Measurements from ENCODE around the gene ZCCHC4.

Gene ZCCHC4

GRCh38 chr4:25312496-25313200 lies at the start of gene ZCCHC4:
Gene ZCCHC4 (plus strand): TSS chr4:25312774. CDS start chr4:25312810, 36 bp downstream.
- DNase-seq = peak; percentile 76

DNA sequence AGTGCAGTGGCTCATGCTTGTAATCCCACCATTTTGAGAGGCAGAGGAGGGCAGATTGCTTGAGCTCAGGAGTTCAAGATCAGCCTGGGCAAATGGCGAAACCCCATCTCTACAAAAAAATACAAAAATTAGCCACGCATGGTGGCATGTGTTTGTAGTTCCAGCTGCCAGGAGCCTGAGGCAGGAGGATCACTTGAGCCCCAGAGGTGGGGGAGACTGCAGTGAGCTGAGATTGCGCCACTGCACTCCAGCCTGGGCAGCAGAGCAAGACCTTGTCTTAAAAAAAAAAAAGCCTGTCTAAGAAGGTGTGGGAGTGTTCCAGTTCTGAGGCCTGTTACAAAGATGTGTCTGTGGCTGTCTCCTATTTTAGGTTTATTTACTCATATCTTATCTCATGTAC lies 40.7 kb upstream of the ZCCHC4 start:
- no peak for DNase-seq

GRCh38 chr4:25280210-25280609 lies 32.4 kb upstream of the ZCCHC4 start:
- no peak for DNase-seq

DNA sequence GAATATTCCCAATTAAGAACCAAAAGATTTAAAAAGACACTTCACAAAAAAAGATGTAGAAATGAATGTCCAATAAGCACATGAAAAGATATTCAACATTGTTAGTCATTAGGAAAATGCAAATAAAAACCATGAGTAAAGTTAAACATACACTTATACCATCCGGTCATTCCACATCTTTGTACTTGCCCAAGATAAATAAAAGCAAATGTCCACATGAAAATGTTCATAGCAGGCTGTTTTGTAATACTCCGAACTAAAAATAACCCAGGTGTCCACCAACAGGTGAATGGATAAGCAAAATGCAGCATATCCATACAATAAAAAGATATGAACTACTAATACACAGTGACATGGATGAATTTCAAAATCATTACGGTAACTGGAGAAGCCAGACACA lies 28.6 kb upstream of the ZCCHC4 start:
- no peak for DNase-seq

- no peak for DNase-seq
Observed at GRCh38 chr4:25284466-25284865, 28.1 kb upstream of the ZCCHC4 start.

DNA sequence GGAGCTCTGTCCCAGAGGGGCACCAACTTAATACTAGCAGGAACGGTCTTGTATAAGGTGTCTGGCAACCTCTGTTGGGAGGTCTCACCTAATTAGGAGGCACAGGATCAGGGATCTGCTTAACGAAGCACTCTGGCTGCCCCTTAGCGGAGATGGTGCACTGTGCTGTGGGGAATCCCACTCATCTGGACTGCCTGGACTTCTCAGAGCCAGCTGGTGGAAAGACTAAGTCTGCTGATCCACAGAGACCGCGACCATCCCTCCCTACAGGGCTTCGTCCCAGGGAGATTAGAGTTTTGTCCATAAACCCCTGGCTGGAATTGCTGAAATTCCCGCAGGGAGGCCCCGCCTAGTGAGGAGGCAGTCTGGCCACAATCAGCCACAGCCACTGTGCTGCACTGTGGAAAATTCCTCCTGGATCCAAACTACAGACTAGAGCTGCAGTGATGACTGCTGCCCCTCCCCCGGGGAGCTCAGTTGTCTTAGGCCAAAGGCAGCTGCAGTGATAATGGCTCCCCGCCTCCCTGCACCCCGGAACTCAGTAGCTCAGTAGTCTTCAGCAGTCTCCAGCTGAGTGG lies 22.0 kb upstream of the ZCCHC4 start:
- DNase-seq = no peak

GRCh38 chr4:25291158-25291733 lies 21.3 kb upstream of the ZCCHC4 start:
- no peak for DNase-seq

DNA sequence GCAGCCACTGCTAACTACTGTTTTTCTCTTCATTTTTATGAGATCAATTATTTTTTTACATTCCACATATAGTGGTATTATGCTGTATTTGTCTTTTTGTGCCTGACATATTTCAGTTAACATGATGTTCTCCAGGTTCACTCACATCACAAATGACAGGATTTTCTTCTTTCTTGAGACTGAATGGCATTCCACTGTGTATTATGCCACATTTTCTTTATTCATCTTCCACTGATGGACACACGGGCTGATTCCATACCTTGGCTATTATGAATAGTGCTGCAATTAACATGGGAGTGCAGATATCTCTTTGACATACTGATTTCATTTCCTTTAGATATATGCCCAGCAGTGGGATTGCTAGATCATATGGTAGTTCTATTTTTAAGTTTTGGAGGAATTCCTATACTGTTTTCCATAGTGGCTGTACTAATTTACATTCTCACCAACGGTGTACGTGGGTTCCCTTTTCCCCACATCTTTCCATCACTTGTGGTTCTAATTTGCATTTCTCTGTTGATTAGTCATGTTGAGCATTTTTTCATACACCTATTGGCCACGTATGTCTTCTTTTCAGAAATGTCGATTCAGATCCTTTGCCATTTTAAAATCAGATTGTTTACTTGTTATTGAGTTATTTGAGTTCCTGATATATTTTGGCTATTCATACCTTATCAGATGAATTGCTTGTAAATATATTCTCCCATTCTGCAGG lies 14.9 kb upstream of the ZCCHC4 start:
- no peak for DNase-seq

DNA sequence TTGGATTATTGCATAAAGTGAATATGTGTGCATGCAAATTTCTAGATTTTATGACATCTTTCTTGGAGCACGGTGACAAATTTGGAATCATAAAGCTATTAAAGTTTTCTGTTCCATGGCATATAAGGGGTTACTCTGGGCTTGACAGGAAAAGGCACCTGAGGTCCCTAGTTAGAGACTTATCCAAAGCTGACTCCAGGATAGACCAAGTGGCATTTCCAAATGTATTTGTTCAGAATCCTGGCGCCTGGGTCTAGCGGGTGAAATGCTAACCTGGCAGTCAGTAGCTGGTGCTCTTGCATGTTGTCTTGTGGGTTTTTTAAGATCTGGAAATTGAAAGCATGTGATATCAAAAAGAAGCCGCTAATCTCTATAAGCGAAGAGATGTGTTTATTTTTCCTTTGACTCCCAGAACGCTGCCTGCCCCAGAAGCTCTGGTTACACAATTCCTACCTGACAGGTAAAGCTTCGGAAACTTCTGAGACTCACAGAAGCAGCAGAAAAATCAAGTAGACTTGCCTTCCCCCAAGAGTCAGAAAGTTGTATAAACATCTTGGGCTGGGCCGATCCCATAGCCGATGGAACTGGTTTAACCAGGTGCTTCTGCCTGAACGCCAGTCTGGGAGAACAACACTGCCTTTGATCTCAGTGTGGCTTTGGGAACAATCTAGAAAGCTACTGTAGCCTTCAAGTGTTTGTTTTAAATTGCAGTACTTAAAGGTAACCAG lies 12.9 kb upstream of the ZCCHC4 start:
- no peak for DNase-seq

GRCh38 chr4:25301471-25301870 lies 11.1 kb upstream of the ZCCHC4 start:
- DNase-seq = no peak

DNA sequence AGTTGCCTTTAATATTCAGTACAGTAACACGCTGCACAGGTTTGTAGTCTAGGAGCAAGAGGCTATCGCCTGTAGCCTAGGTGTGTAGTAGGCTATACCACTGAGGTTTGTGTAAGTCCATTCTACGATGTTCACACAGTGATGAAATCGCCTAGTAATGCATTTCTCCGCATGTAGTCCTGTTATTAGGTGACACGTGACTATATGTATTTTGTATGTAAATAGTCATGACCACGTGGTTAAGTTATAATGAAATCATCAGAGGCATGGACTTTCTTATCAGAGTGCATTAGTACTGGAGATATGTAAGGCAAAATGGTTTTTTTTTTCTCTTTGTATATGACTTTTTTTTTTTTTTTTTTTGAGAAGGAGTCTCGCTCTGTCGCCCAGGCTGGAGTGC lies 9.9 kb upstream of the ZCCHC4 start:
- DNase-seq = no peak

DNA sequence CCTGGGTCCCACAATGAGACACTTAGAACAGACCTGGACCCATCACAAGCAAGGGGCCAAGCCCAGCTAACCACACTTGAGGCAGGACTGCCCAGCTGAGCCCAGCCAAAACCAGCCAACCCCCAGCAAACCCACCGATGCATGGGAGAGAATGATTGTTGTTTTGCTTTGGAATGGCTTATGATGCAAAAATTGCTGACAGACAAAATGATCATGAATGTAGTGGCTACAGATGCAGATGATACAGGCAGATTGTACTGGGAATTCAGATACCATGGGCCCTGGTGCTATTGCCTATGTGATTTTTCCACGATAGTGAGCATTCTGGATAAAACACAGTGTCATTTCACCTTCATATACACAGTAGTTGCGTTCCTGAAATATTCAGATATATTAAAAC lies 9.0 kb upstream of the ZCCHC4 start:
- no peak for DNase-seq

- DNase-seq = no peak
Observed at GRCh38 chr4:25306518-25307057, 6.0 kb upstream of the ZCCHC4 start.

DNA sequence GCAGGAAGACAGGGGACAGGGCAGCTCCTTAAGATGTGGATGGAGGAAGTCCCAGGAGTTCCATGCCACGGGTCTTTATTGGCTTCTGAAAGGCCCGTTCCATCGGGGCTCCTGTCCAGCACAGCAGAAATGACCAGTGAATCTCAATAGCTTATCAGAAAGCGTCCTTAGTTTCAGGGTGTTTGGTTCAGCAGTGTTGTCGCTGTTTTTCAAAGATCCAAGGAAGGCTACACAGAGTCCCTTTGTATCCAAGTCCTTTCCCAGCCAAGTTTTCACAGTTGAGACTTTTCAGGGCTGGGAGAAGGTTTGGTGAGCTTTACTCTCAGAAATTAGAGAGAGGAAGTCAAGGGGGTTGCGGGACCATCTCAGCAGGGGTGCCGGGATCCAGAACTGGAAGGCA lies 5.0 kb upstream of the ZCCHC4 start:
- DNase-seq = no peak

- no peak for DNase-seq
Observed at GRCh38 chr4:25308306-25308705, 4.3 kb upstream of the ZCCHC4 start.

DNA sequence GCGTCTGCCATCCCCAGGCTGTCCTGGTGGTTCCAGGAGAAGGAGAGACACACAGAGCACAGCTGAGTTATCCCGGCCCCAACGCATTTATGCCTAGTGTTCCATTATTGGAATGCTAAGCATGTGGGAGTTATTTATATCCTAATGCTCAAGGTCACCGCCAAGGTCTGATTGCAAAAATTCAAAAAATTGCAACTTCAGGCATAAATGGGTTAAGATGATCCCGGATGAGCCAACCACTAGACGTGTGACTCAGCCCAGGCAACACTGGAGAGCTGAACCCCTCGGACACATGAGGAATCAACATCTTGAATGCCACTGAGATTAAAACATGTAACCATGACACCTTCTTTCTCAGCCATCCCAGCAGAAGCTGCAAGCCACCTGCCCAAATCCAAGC lies 3.8 kb upstream of the ZCCHC4 start:
- DNase-seq = no peak

GRCh38 chr4:25310066-25310802 lies 2.3 kb upstream of the ZCCHC4 start:
- DNase-seq = no peak

GRCh38 chr4:25310803-25311166 lies 1.8 kb upstream of the ZCCHC4 start:
- no peak for DNase-seq

DNA sequence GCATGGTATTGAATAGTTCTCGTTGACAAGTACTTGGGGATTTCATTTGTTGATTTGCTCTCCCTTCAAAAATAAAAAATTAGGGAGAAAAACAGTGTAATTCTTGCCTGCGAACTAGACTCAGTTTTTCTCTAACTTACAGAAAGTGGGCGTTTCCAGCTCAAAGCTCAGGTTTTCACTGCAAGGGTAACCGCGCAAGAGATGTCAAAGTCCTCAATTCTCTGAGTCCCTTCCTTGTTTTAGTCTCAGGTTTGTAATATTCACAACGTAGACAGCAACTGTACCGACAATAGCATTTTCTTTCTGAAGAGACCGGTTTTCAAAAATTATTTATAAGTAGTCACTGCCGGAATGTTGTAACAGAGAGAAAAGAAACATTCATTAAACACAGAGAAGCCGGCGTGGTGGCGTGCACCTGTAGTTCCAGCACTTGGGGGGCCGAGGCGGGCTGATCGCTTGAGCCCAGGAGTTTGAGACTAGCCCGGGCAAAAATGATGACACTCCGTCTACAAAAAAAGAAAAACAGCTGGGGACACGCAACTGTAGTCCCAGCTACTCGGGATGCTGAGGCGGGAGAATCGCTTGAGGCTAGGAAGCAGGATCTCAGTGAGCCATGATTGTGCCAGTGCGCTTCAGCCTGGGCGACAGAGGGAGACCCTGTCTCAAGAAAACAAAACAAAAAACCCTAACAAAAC lies 774 bp downstream of the ZCCHC4 start:
- DNase-seq = no peak

DNA sequence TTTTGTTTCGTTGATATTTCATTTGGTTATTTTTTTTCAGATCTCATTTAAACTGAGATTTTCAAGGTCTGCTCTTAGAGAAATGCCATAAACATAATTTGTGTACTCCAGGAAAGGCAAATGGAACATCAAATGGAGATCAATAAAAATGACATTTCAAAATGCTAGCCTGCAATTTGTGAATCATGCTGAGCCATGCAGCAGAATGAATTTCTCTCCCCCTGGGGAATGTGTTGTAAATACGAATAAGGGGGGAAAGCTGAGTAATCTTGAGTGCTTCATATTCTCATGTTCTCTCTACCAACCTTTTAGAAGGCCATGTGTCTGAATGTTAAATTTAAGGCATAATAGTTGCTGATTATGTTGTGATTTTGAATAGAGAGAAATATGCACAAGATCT lies 7.8 kb downstream of the ZCCHC4 start:
- DNase-seq = no peak

DNA sequence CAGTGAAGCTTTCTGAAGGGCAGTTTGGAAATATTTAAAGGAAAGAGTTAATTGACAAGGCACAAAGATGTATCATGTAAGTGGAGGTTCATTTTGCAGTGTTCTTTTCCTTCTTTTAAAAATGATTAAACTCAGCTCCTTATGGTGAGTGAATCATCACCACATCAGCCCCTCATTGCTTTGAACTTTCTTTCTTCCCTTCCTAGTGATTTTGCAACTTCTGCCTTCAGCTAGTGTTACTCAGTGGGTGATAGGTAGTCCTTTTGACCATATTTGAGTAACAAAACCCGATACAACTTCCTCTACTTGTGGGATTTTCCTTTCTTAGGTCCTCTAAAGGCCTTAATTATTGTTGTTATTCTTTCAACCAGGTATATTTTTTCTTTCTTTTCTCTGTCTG lies 8.2 kb downstream of the ZCCHC4 start:
- DNase-seq = no peak

DNA sequence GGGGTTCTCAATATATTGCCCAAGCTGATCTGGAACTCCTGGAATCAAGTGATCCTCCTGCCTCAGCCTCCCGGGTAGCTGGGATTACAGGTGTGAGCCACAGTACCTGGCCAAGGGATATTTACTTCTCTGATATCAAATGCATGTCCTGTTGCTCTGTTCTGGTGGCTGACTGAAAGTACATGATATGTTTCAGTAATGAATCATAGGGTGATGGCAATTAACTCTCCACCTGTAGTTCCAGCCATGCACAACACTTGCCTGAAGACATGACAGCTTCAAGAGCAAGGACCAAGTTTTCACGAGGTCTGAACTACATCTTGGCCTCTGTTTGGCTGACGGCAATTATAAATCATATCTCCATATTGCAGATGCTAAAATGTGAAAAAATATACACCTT lies 9.1 kb downstream of the ZCCHC4 start:
- DNase-seq = no peak

Data from NCI-H1105 treated with DMSO at 0.1 percent for 48 hours (cell line).